22Rv1 (cell line): ENCODE measurements around the gene MYG1.

Experiments used
- H3K27ac ChIP-seq: fragments of 450-650 bp; 2 replicates; pipeline ENCODE4 v1.5.1; 2017
- CTCF ChIP-seq: fragments of 450-650 bp; IDR thresholded peaks from 2 replicates; pipeline ENCODE4 v1.5.1; 2017; ENCODE audit warnings: mild to moderate bottlenecking
- ZFX ChIP-seq: fragments of 450-650 bp; IDR thresholded peaks from 2 replicates; pipeline ENCODE4 v1.6.1; 2017; ENCODE audit warnings: antibody characterized with exemption, borderline replicate concordance

The MYG1 gene

GRCh38 chr12:53274445-53274844 is 25.1 kb upstream of the MYG1 start:
- H3K27ac ChIP-seq, result peak overlapping the region; percentile 8; the same call in 1 of the 2 replicates
- no peak for TF ChIP-seq CTCF
- no peak for TF ChIP-seq ZFX

- no peak overlapping the region for H3K27ac ChIP-seq
- no peak for TF ChIP-seq CTCF
- TF ChIP-seq ZFX, result no peak
Measured at GRCh38 chr12:53276511-53276910, 23.0 kb upstream of the MYG1 start.

GRCh38 chr12:53277981-53278380 is 21.5 kb upstream of the MYG1 start:
- TF ChIP-seq ZFX, result no peak
- no peak for TF ChIP-seq CTCF
- no peak overlapping the region for H3K27ac ChIP-seq

GRCh38 chr12:53279283-53279869 is 20.1 kb upstream of the MYG1 start:
- H3K27ac ChIP-seq, result no peak overlapping the region
- no peak for TF ChIP-seq CTCF
- TF ChIP-seq ZFX, result no peak

- no peak overlapping the region for H3K27ac ChIP-seq
- TF ChIP-seq ZFX (no peak), CTCF (no peak)
Measured at GRCh38 chr12:53279888-53280498, 19.5 kb upstream of the MYG1 start.

GRCh38 chr12:53286448-53286847 is 13.0 kb upstream of the MYG1 start:
- TF ChIP-seq CTCF (no peak), ZFX (no peak)
- peak overlapping the region; percentile 29; the same call in 1 of the 2 replicates for H3K27ac ChIP-seq

GRCh38 chr12:53287741-53288216 is 11.7 kb upstream of the MYG1 start:
- H3K27ac ChIP-seq, result no peak overlapping the region
- TF ChIP-seq ZFX (no peak), CTCF (peak; percentile 96)
